CD4-positive, alpha-beta T cell treated with Interleukin-2 at 100 ng/mL for 4 hours (primary cell): ENCODE results near the gene ZNF469.

Source experiments
- DNase-seq: peaks from one replicate; pipeline ENCODE4 v3.0.0-alpha.2; 2020; ENCODE audit warnings: low spot score

Gene ZNF469, protein sequence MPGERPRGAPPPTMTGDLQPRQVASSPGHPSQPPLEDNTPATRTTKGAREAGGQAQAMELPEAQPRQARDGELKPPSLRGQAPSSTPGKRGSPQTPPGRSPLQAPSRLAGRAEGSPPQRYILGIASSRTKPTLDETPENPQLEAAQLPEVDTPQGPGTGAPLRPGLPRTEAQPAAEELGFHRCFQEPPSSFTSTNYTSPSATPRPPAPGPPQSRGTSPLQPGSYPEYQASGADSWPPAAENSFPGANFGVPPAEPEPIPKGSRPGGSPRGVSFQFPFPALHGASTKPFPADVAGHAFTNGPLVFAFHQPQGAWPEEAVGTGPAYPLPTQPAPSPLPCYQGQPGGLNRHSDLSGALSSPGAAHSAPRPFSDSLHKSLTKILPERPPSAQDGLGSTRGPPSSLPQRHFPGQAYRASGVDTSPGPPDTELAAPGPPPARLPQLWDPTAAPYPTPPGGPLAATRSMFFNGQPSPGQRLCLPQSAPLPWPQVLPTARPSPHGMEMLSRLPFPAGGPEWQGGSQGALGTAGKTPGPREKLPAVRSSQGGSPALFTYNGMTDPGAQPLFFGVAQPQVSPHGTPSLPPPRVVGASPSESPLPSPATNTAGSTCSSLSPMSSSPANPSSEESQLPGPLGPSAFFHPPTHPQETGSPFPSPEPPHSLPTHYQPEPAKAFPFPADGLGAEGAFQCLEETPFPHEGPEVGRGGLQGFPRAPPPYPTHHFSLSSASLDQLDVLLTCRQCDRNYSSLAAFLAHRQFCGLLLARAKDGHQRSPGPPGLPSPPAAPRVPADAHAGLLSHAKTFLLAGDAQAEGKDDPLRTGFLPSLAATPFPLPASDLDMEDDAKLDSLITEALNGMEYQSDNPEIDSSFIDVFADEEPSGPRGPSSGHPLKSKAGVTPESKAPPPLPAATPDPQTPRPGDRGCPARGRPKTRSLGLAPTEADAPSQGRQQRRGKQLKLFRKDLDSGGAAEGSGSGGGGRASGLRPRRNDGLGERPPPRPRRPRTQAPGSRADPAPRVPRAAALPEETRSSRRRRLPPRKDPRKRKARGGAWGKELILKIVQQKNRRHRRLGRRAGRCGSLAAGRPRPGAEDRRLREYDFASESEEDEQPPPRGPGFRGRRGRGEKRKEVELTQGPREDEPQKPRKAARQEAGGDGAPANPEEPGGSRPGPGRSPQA (N-terminal part only)

DNA sequence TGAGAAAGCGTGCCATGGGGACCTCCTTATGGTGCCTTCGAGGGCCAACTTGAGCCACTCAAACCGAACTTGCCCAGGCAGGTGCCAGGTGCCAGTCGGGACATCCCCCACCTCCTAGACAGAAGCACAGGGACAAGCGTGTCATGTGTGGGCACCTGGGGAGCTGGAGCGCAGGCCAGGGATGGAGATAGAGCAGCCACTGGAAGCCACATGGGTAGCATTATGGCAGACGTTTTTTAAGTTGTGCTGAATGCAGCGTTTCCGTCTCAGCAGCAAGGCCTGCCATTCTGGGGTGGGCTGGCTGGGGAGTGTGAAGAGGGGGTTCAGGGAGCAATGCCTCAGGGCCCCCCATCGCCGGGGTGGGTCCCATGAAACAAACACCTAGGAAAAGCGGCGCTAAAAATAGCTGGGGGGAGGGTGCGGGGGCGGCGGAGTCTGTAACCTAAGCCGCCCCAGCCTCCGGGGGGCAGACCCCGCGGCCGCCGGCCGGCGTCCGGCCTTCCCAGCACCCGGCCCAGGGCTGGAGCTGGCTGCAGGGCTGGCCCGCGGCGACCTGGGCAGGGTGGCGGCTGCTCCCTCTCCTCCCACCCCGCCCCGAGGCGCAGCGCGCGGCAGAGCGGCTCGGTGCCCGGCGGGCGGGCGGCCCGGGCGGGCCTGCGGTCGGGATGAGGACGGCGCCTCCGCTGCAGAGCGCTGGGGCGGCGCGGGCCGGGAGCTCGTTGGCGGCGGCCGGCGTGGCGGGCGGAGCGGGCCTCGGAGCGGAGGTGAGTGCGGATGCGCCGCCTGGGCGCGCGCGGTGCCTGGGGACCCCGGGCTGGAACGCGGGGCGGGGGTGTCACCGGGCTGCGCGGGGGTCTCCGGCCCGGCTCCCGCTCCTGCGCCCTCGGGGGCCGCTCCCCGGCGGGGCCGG, at the start of gene ZNF469:
Gene ZNF469 (plus strand): TSS at position 469 of the 910 bp plus-strand sequence. CDS start 44,512 bp downstream, outside the sequence.
- DNase-seq, result no peak

DNA sequence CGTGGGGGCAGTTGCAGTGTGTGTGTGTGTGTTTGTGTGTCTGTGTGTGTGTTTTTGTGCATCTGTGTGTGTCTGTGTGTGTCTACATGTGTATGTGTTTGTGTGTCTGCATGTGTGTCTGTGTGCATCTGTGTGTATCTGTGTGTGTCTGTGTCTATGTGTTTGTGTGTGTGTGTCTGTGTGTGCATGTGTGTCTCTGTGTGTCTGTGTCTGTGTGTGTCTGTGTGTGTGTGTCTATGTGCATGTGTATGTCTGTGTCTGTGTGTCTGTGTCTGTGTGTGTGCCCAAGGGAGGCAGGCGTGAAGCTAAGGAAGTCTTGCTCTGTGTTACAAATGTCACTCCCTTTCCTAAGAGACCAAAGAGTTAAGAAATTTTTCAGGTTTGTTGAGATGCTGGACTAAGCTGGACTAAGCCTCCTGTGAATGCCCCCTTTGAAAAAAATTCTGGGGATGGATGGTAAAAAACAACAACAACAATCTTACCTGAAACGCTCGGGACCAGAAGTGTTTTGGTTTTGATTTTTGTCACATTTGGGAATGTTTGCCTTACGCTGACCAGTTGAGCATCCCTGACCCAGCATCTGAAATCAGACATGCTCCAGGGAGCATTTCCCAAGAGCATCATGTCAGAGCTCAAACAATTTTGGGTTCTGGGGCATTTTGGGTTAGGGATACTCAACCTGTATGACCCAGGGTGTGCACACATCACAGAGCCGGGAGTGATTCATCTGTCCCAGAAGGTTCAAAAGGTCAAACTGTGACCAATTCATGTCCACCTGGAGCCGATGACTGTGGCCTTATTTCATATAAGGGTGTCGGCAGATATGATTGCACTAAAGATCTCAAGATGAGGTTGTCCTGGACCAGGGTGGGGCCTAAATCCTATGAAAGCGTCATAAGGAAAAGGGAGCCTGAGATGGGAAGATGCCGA, 48.6 kb upstream of the ZNF469 start:
- no peak for DNase-seq

DNA sequence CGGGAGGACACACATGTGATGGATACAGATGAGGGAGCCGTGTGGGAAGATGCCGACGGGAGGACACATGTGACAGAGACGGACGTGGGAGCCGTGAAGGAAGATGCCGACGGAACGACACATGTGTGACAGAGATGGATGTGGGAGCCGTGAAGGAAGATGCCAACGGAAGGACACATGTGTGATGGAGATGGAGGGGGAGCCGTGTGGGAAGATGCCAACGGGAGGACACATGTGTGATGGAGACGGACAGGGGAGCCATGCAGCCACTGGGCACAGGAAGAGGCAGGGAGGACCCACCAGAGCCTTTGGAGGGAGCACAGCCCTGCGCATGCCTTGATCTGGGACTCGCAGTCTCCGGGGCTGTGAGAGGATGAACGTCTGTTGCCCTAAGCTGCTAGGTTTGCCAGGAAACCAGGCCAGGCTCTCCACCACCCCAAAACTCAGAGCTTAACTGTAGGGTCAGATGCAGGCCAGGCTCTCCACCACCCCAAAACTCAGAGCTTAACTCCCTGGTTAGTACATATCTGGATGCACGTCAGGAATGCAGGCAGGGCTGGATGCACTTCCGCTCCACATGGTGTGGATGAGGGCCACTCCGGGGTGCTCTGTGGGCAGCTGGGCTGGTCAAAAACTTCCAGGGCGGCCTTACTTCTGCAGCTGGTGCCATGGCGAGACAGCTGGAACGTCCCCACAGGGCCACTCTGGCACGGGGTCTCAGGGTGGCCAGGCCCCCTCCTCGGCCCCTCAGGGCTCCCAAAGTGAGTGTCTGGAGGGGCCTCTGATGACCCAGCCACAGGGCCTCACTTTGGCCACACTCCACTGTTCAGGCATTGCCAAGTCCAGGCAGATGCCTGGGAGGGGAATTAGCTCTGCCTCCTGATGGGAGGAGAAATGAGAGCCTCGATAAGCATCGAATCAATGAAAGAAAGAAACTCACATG, 47.7 kb upstream of the ZNF469 start:
- no peak for DNase-seq

DNA sequence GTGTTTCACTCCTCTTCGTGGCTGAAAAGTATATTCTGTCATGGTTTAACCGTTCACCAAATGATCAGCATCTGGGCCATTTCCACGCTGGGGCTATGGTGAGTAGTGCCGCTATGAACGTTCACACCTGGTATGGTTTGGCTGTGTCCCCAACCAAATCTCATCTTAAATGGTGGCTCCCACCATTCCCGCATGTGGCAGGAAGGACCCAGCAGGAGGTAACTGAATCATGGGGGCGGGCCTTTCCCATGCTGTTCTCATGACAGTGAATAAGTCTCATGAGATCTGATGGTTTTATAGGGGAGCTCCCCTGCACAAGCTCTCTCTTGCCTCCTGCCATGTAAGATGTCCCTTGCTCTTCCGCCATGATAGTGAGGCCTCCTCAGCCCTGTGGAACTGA, 45.7 kb upstream of the ZNF469 start:
- DNase-seq, result no peak

DNA sequence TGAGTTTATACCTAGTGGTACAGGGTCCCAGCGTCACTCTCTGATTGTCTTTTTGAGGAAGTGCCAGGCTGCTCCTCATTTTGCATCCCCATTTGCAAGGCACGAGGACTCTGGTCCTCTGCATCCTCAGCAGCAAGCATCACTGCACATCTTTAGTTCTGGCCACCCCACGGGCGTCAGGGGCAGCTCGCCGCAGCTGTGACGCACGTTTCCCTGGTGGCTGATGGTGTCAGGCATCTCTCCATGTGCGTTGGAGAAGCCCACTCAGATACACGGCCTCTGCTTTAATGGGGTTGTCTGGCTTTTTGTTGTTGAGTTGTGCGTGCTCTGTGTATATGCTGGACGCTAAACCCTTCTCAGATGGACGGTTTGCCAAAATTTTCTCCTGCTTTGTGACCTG, 45.2 kb upstream of the ZNF469 start:
- no peak for DNase-seq

DNA sequence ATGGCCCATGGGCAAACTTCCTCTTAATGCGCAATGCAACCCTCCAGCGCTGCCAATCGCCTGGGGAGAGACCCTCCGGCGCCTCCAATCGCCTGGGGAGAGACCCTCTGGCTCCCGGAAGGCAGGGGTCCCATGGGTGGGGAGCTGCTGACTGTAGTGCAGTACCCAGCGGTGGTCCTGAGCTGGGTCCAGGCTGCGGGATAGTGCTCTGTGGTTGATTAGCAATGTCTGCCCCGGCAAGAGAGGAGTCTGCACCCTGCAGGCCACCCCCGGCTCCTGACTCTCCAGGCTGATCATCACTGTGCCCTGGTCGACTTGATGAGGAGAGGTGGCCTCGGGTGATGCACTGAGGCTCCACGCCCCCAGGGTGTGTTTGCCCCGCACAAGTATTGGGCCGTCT, 44.6 kb upstream of the ZNF469 start:
- DNase-seq, result no peak

DNA sequence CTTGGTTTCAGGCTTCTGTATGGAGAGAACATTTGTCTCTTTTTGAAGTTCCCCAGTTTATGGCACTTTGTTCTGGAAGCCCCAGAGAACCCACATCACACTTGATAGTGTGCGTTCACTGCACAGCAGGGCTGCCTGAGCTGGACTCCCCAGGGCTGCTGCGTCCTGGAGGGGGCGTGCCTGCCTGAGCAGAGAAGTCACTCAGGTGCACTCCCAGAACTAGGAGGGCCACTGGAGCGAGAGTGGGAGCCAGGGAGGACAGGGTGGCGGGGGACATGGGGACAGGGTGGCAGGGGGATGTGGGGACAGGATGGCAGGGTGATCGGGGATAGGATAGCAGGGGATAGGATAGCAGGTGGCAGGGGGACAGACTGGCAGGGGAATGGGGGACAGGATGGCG, 43.9 kb upstream of the ZNF469 start:
- DNase-seq, result no peak

DNA sequence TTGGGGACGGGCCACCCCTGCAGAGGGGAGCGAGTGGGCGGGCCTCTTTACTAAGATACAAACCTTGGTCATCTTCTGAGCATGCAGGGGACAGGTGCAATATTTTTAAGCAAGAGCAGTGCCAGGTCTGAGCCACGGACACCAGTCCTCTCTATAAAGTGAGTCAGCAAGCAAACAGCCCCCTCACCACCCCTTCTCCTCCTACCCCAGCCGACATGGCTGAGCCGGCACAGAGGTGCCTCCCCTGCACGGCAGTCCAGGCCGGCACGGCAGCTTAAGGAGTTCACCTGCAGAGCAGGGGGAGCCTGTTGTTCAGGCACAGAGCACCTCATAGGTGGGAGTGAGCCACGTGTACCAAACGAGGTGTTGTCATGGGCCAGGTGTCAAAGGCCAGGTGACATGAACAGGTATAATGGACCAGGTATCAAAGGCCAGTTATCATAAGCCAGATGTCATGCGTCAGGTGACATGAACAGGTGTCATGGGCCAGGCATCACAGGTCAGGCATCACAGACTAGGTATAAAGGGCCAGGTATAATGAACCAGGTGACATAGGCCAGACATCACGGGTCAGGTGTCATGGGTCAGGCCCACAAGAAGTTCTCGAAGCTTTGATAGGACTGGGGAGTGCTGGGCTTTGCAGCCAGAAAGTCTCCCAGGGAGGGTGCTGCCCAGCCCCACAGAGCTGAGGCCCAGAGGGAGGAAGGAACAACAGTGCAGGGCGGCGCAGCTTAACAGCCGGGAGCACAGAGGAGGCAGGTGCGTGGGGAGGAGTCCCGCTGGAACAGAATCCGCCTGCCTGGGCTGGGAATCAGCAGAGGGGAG, 42.6 kb upstream of the ZNF469 start:
- DNase-seq, result no peak

DNA sequence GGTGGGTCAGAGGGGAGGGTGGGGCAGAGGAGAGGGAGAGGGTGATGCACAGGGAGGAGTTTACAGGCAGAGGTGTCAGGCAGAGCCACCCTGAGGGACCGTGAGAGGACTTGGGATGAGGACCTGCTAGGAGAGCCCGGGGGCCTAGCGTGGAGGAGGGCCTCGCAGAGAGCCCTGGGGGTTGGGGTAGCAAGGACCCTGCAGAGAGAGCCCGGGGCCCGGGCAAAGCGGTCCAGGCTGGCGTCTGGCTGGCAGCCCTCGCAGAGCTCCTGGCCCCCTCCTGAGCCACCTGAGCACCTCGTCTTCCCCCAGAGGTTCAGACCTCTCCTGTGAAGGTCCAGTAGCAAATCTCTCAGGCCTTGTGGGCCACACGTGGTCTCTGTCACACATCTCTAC, 42.0 kb upstream of the ZNF469 start:
- DNase-seq, result no peak

DNA sequence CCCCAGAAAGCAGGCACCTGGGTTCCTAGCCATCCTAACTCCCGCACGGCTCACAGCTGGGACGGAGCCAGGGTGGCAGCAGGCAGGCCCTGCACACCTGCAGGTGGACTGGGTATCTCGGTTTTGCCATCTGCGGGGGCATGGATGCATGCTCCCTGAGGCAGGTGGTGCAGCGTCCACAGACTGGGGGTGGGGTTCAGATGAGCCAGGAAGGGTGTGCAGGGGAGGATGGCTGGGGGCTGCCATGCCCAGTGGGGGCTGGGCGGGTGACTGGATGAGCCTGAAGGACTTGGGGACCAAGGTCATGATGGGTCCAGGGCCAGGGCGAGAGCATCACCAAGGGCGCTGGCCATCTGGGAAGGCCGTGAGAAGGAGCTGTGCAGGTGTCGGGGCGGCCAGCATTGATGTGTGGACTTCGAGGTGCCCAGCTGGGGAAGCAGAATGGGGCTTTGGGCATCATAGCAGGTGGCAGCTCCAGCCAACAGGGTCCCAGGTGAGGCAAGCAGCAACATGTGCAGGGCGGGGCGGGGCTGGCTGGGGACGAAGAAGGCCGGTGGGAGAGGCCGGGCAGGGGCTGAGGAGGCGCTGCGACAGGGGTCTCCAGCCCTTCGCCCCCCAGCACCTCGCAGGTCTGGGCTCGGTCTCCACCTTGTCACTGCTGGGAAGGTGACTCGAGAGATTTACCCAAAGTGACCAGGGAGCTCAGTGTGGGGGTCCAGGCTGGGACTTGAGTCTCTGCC, 41.0 kb upstream of the ZNF469 start:
- DNase-seq, result no peak

DNA sequence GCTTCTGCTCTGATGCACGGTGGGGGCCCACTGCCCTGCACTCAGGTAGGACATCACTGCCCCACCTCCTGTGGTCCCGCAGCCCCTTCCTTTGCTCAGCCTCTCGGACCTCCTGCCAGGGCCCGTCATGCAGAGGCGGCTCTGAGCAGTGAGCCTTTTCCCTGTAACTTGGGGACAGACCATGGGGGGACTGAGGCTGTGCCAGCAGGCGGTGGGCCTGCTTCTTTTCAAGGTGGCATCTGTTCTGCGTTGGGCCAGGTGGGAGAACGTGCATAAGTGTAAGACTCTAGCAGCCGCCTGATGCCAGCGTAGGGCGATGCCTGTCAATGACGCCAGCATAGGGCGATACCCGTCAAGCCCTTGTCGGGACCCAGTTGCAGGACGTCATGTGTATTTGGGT, 40.3 kb upstream of the ZNF469 start:
- no peak for DNase-seq

DNA sequence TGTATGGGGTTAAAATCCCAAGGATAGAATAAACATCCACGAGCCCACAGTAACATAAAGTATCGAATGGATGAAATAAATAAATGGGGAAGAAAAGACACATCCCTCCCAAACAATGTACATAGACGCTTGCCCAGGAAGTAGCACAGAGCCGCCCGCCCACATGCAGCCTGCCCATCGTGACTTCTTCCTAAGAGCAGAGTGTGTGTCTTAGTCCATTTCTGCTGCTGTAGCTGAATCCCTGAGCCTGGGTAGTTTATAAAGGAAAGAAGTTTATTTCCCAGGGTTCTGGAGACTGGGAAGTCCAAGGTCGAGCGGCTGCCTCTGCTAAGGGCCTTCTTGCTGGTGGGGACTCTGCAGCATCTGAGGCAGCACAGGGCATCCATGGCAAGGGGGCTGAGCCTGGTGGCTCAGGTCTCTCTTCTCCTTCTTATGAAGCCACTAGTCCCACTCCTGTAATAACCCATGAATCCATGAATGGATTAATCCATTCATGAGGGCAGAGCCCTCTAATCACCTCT, 39.4 kb upstream of the ZNF469 start:
- DNase-seq, result no peak

DNA sequence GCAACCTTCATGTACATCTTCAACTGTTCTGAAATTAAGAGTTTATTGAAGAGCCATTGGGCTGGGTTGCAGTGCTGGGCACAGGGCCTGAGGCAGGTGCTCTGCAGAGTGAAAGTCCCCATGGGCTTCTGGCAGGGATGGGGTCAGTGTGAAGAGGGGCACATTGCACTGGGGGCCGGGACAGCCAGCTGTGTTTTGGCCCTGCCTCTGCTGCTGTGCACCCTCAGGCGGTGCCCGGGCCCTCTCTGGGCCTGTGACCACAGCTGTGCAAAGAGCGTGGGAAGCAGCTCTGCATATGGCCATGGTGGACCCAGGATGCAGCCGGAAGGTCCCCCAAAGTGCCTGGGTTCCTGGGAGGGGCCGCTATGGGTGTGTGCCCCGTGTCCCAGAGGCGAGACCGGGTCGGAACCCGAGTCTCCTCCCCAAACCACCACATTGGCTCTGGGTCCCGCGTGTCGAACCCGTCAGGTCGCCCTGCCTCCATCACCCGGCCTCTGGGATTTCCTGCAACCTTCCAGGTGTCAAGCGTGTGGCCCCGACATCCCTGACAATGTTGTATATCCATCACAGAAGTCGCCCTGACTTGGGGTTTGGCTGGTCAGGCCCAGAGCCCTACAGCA, 38.2 kb upstream of the ZNF469 start:
- DNase-seq, result no peak

DNA sequence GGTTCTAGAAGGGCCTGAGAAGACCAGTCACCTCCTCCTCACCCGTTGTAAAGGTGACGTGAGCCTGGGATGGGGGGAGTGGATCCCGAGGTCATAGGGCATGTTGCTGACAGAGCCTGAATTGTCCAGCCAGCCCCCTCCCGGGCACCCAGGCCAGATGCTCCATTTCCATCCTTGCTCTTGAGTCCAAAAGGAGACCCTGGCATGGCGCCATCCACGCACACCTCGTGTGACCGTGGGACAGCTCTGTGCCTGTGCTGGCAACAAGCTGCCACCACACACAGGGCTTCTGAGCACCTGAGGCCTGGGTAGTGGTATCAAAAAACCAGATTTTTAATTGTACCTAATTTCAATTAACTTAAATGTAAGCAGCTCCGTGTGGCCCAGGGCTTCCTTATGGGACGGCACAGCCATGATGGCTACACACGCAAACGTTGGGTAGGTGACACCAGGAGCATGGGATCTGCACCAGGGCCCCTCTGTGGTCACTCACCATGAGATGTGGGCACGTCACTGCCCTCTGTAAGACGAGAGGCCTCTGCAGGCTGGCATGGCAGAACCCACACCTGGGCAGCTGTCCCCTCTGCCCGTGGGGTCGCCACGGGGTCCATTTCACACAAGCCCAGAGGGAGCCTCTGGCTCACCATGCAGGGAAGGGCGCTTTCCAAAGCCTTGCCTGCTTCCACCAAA, 37.6 kb upstream of the ZNF469 start:
- DNase-seq, result no peak

DNA sequence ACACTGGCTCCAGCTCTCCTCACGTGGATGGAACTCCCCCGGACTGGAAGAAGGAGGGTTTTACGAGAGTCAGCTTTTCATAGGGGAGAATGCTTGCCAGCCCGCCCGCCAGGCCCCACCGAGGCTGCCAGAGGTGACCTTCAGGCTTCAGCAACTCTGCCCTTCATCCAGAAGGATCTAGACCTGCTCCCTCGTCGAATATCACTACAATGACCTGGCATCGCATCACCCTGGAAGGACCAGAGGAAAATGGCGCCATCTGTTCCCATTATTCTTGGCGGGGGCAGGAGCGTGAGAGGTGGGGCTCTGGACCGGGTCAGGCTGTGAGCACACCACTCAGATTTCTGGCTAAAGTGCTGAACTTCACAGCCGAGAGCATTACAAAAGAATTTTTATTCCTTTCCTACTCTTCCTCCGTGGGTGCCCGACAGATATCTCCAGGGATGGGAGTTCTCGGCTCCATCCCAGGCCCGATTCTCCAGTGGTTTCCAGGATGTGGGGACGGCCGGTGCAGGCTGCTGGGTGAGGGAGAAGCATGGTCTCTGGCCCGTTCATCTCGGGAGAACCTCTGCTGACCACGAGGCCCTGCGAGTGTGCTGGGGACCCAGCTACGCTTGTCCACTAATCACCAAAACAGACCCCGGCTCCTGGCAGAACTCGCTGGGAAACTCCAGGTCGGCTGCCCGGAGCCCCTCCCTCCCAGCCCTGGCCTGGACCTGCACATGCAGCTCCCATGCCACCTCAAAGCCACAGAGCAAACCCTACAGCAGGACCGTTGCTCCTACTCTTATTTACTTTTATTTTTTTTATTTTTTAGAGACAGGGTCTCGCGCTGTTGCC, 36.8 kb upstream of the ZNF469 start:
- DNase-seq, result no peak
